Panc1 (cell line): ENCODE results near the gene SERPINA10. TPM values are rescaled to one million over a fixed set of nuclear protein-coding genes. Genes with fewer than 3 reads are reported as not detected.

ENCODE experiments used
- ATAC-seq: fragments of 200-7000 bp; cut with Tn5 transposase; 2 replicates; pipeline ENCODE4 v1.9.1; 2020; ENCODE audit warnings: mild to moderate bottlenecking, moderate library complexity
- BruUV-seq: library from RNA; stranded (reverse); fragments of 400-500 nt; replicated peaks from 2 replicates; lab custom pipeline; 2021; lab: Mats Ljungman, UMichigan
- CTCF ChIA-PET: fragments of 300-600 bp; sonication (Branson Sonifier 250); formaldehyde crosslinking; loops from one replicate; lab custom pipeline; 2022; ENCODE audit warnings: antibody characterized with exemption; lab: Charles Lee
- POLR2A ChIA-PET: fragments of 300-600 bp; sonication (Branson Sonifier 250); formaldehyde crosslinking; loops from one replicate; lab custom pipeline; 2022; ENCODE audit warnings: antibody characterized with exemption; lab: Charles Lee
- DNase-seq: peaks from one replicate; pipeline ENCODE4 v3.0.0-alpha.2; 2010; ENCODE audit warnings: low read depth, low spot score
- H3K27ac ChIP-seq: 2 replicates; pipeline ENCODE4 v1.5.1; 2011; ENCODE audit warnings: mild to moderate bottlenecking, low read length, inconsistent platforms
- H3K27me3 ChIP-seq: fragments of 200-500 bp; sonication (Bioruptor generic); 2 replicates; pipeline ENCODE4 v1.6.0; 2014; ENCODE audit warnings: low read length, inconsistent platforms; ENCODE audit not compliant: control insufficient read depth, insufficient read depth
- H3K36me3 ChIP-seq: fragments of 200-500 bp; sonication (Bioruptor generic); 2 replicates; pipeline ENCODE4 v1.5.1; 2014; ENCODE audit warnings: inconsistent platforms, mild to moderate bottlenecking, low read length, moderate library complexity; ENCODE audit not compliant: control insufficient read depth, insufficient read depth
- H3K4me1 ChIP-seq: 2 replicates; pipeline ENCODE4 v1.5.1; 2011; ENCODE audit warnings: inconsistent platforms, mild to moderate bottlenecking, low read length, moderate library complexity; ENCODE audit not compliant: control insufficient read depth, insufficient read depth
- H3K4me3 ChIP-seq, 2 experiments: 2 replicates each; pipeline ENCODE4 v1.5.1; 2011 to 2012; ENCODE audit warnings: low read depth in 2 of 2, low read length in 2 of 2, mild to moderate bottlenecking in 2 of 2, inconsistent platforms in 1 of 2, moderate library complexity in 1 of 2
- H3K9me3 ChIP-seq: fragments of 200-500 bp; sonication (Bioruptor generic); 2 replicates; pipeline ENCODE4 v1.5.1; 2014; ENCODE audit warnings: low read depth, mild to moderate bottlenecking, inconsistent platforms, low read length, moderate library complexity; ENCODE audit not compliant: control insufficient read depth, insufficient read depth
- POLR2AphosphoS5 ChIP-seq: IDR thresholded peaks from 2 replicates; pipeline ENCODE4 v1.6.1; 2012; ENCODE audit warnings: mild to moderate bottlenecking, low read depth, low read length, moderate library complexity
- REST ChIP-seq, 2 experiments: IDR thresholded peaks; 2 replicates each; pipeline ENCODE4 v1.6.1; 2011 to 2012; ENCODE audit warnings: low read depth in 2 of 2, control low read depth in 1 of 2, low read length in 1 of 2, mild to moderate bottlenecking in 1 of 2, moderate library complexity in 1 of 2; ENCODE audit not compliant: insufficient read depth in 1 of 2
- SIN3A ChIP-seq: IDR thresholded peaks from 2 replicates; pipeline ENCODE4 v1.6.1; 2012; ENCODE audit warnings: low read depth, mild to moderate bottlenecking, low read length, moderate library complexity, borderline replicate concordance; ENCODE audit not compliant: insufficient read depth
- TCF7L2 ChIP-seq: IDR thresholded peaks from 2 replicates; pipeline ENCODE4 v1.6.1; 2011; ENCODE audit warnings: mild to moderate bottlenecking, low read depth, low read length, inconsistent platforms
- in situ Hi-C: cut with HindIII; loops from 2 replicates; pipeline ENCODE4 v1.10.0; 2016; ENCODE audit warnings: low sequenced_read_pairs, low pct_unique_long_range_greater_than_20kb
- intact Hi-C: fragments of 100-400 bp; cut with micrococcal nuclease; formaldehyde crosslinking; loops from one replicate; pipeline ENCODE4 v1.10.0; 2022; ENCODE audit not compliant: unreplicated experiment
- total RNA-seq: library from RNA; stranded (reverse); gene quantifications from one replicate; pipeline ENCODE4 v1.2.1, GENCODE V29; 2021; ENCODE audit not compliant: unreplicated experiment
- TF ChIP-seq, protein P1 (sequence below): fragments of 450-650 bp; IDR thresholded peaks from 2 replicates; pipeline ENCODE4 v1.5.1; 2017; ENCODE audit warnings: mild to moderate bottlenecking

Gene SERPINA10
- total RNA-seq, 1 experiment from 2014 or later, result 0.03 TPM

- no peak for TF ChIP-seq POLR2AphosphoS5
- TF ChIP-seq TCF7L2, result no peak
- no peak for TF ChIP-seq SIN3A
- TF ChIP-seq REST (IDR thresholded peaks at IDR 0.05; ENCODE audit: insufficient read depth in 1 of 2, low read depth in 2 of 2, low read length in 1 of 2), result no peak
- TF ChIP-seq, protein P1, sequence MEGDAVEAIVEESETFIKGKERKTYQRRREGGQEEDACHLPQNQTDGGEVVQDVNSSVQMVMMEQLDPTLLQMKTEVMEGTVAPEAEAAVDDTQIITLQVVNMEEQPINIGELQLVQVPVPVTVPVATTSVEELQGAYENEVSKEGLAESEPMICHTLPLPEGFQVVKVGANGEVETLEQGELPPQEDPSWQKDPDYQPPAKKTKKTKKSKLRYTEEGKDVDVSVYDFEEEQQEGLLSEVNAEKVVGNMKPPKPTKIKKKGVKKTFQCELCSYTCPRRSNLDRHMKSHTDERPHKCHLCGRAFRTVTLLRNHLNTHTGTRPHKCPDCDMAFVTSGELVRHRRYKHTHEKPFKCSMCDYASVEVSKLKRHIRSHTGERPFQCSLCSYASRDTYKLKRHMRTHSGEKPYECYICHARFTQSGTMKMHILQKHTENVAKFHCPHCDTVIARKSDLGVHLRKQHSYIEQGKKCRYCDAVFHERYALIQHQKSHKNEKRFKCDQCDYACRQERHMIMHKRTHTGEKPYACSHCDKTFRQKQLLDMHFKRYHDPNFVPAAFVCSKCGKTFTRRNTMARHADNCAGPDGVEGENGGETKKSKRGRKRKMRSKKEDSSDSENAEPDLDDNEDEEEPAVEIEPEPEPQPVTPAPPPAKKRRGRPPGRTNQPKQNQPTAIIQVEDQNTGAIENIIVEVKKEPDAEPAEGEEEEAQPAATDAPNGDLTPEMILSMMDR, result no peak
- no peak overlapping the region for H3K4me3 ChIP-seq
- no peaks in the 10 kb centered on the region for H3K4me1 ChIP-seq
- H3K27me3 ChIP-seq, result no peaks in the 10 kb centered on the region
- intact Hi-C loops (no loop called here), in situ Hi-C loops (no loop called here)
- H3K27ac ChIP-seq, result no peak overlapping the region
- ATAC-seq (no peak), DNase-seq (no peak)
- no TSS peak for BruUV-seq
- ChIA-PET CTCF (no interaction called here), POLR2A (no interaction called here)
- H3K9me3 ChIP-seq, result no peaks in the 10 kb centered on the region
- H3K36me3 ChIP-seq, result no peaks in the 10 kb centered on the region
Measured at GRCh38 chr14:94244182-94244581, 48.9 kb downstream of the SERPINA10 start.

DNA sequence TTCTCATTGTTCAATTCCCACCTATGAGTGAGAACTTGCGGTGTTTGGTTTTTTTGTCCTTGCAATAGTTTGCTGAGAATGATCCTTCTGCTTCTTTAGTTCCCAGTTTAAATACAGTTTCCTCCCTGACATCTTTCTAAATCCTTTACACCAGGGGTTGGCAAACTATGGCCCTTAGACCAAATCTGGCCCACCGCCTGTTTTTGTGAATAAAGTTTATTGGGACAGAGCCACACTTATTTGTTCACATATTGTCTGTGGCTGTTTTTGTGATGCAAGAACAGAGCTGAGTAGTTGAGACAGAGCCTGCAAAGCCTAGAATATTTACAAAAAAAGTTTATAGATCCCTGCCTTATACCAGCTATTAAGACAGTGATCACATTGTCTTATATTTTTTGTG, 53.7 kb downstream of the SERPINA10 start:
- no peaks in the 10 kb centered on the region for H3K9me3 ChIP-seq
- ATAC-seq, result no peak
- BruUV-seq, result no TSS peak
- in situ Hi-C loops, result no loop called here
- intact Hi-C loops, result no loop called here
- no peak overlapping the region for H3K27ac ChIP-seq
- ChIA-PET CTCF (no interaction called here), POLR2A (no interaction called here)
- no peaks in the 10 kb centered on the region for H3K36me3 ChIP-seq
- TF ChIP-seq REST (IDR thresholded peaks at IDR 0.05; ENCODE audit: insufficient read depth in 1 of 2, low read depth in 2 of 2, low read length in 1 of 2) (no peak), SIN3A (no peak), TCF7L2 (no peak), POLR2AphosphoS5 (no peak)
- TF ChIP-seq, protein P1, result no peak
- no peak for DNase-seq
- H3K27me3 ChIP-seq, result no peaks in the 10 kb centered on the region
- H3K4me1 ChIP-seq, result no peaks in the 10 kb centered on the region
- no peak overlapping the region for H3K4me3 ChIP-seq
